NCI-H187 (cell line): ENCODE results near the gene GZMM.

Experiments
- DNase-seq, 2 experiments: peaks; one replicate each; lab custom pipeline; 2025; lab: John Stamatoyannopoulos, UW

Gene GZMM

DNA sequence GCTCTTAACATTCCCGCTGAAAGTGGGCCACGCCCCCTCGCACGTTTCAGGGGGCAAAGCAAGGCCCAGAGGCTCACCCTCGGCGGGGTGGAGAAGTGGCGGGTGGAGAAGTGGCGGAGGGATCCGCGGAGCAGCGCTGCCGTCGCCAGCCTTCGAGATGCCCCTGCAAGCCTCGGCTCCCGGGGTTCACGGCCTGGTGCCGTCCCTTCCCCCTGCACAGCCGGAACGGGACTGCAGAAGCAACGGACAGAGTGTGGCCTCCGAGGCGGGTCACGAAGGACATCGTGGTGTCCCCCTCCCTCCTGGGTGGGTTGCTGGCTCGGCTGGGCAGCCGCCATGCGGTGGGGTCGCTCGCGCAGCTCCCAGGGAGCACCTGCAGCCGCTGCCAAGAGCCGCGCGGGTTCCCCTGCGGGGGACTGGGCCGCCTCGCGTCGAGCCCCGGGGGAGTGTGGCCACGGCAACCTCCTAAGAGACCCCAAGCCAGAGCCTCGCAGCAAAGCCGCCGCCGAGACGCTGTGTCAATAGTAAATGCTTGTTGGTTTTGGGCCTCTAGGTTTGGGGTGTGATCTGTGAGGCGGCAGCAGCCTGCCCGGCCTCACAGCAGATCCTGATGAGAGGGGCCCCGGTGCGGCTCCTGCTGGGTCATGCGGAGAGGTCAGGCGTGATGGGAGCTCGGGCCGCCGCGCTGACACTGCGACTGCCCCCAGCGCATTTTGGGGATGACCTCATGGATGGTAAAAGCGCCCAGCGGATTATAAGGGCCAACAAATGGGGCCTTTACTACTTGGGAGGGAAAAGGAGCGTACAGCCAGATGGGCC is 31.1 kb upstream of the GZMM start:
- peak; percentile 74 to 86 for DNase-seq

DNA sequence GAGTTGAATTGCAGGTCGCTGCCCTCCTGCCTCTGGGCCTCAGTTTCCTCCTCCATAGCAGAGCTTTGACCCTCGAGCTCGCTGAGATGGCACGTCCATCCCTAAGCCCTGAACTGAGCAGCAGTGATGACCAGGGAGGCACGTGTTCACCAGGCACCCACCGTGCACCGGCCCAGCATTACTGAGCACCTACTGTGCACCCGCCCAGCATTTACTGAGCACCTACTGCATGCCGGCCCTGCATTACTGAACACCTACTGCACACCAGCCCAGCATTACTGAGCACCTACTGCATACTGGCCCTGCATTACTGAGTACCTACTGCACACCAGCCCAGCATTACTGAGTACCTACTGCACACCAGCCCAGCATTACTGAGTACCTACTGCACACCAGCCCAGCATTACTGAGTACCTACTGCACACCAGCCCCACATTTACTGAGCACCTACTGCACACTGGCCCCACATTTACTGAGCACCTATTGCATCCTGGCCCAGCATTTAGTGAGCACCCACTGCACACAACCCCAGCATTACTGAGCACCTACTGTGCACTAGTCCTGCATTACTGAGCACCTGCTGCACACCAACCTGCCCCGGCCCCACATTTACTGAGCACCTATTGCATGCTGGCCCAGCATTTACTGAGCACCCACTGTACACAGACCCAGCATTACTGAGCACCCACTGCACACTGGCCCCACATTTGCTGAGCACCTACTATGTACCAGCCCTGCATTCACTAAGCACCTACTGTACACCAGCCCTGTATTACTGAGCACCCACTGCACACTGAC is 30.3 kb upstream of the GZMM start:
- DNase-seq, result no peak

DNA sequence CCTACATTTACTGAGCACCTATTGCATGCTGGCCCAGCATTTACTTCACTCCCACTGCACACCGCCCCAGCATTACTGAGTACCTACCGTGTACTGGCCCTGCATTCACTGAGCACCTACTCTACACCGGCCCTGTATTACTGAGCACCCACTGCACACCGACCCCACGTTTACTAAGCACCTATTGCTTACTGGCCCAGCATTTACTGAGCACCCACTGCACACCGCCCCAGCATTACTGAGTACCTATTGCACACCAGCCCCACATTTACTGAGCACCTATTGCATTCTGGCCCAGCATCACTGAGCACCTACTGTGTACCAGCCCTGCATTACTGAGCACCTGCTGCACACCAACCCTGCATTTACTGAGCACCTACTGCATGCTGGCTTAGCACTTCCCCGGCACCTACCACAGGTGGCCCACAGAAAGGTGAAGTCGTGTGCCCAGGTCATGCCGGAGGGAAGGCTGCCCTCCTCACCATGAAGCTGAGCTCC is 29.6 kb upstream of the GZMM start:
- DNase-seq, result no peak

DNA sequence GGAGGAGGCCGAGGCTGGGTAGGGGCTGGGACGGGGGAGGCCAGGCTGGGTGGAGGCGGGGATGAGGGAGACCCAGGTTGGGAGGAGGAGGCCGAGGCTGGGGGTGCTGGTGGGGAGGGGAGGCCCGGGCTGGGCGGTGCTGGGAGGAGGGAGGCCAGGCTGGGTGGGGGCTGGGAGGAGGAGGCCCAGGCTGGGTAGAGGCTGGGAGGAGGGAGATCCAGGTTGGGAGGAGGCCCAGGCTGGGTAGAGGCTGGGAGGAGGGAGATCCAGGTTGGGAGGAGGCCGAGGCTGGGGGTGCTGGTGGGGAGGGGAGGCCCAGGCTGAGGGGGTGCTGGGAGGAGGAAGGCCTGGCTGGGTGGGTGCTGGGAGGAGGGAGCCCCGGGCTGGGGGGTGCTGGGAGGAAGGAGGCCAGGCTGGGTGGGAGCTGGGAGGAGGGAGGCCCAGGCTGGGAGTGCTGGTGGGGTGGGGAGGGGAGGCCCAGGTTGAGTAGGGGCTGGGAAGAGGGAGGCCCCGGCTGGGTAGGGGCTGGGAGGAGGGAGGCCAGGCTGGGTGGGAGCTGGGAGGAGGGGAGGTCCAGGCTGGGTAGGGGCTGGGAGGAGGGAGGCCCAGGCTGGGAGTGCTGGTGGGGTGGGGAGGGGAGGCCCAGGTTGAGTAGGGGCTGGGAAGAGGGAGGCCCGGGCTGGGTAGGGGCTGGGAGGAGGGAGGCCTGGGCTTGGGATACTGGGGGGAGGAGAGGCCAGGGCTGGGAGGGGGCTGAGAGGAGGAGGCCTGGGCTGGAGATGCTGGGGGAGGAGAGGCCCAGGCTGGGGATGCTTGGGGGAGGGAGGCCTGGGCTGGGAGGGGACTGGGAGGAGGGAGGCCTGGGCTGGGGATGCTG is 25.9 kb upstream of the GZMM start:
- DNase-seq, result no peak

DNA sequence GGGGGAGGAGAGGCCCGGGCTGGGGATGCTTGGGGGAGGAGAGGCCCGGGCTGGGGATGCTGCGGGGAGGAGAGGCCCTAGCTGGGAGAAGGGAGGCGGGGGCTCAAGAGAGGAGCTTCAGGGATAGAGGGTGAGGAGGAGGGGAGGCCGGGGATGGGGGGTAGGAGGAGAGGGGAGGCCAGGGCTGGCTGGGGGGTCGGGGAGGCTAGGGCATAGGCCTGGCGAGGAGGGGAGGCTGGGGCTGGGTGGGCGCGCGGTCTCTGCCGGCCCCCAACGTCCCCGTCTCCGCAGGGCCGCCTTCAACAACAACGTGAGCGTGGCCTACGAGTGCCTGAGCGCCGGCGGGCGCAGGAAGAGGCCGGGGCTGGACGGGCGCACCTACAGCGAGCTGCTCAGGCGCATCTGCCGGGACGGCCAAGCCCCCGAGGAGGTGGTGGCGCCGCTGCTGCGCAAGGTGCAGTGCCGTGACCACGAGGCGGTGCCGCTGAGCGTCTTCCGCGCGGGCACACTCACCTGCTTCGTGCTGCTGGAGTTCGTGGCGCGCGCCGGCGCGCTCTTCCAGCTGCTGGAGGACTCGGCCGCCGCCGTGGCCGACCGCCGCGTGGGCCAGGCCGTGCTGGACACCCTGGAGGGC is 25.1 kb upstream of the GZMM start:
- DNase-seq, result no peak

DNA sequence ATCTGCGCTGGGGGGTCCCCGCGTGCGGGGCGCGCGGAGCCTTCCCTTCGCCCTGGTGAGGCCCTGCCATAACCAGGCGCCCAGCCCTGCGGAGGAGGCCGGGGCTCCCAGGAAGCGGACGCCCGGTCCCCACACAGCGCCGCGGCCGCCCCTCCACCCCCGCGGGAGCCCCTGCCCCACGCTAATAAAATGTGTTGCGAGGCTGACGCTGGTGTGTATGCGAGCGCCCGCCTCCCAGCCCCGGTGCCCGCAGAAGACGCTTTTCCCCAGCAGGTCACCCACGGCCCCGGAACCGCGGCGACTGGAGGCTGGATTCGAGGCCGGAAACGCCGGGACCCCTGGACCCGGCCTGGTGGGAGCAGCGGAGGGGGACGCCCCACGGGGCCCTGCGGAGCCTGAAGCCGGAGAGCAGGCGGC is 24.4 kb upstream of the GZMM start:
- DNase-seq, result no peak

DNA sequence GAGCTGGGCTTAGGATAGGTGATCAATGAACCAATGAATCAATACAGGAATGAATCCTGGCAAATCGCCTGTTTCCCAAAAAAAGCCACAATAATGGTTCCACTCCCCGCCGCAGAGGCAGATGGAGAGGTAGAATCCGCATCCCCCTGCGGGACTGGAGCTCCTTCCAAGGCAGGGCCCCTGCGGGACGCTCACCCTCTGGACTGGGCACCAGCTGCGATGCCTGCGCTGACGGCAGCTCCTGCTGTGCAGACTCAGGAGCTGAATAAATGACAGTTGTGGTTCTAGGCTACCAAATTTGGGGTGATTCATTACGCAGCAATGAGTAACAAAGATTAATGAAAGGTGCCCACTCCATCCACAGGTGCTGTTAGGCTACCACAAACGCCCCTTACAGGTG is 21.1 kb upstream of the GZMM start:
- DNase-seq, result no peak

DNA sequence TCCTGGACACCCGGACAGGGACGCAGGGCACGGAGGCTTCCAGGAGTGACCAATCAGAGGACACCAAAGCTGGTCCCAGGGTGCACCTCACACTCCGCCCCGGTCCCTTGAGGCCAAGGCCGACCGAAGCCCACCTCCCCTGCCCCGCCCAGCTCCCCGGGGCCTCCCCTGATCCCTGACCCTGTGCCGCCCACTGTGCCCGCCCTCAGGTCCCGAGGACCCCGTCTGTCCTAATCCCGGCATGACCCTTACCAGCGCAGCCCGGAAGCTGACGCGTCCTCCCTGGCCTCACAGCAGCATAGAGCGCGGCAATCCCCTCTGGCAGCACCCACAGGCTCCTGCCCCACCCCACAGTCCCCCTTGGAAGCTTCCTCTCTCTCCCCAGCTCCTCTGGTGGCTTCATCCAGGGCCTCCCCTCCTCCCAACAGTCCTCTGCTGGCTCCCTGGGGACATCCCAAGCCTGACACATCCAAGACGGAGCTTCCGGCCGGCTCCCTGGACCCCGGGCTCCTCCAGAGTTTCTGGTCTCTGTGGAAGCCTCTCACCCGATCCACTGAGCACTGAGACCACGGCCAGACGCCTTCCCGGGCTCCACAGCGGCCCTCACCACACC is 19.7 kb upstream of the GZMM start:
- DNase-seq, result no peak

DNA sequence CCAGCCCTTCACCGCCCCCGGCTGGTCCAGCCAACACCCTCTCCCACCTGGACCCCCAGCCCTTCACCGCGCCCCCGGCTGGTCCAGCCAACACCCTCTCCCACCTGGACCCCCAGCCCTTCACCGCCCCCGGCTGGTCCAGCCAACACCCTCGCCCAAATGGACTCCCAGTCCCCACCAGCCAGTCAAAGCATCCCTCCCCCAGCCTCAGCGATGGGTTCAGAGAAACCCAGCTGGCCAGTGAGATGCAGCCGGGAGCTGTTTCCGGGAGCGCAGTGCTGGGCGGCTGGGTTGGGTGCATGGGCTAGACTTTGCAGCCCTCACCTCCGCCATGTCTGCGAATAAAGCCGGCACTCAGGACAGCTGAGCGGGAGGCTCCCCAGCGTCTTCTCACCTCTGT is 18.8 kb upstream of the GZMM start:
- no peak for DNase-seq

DNA sequence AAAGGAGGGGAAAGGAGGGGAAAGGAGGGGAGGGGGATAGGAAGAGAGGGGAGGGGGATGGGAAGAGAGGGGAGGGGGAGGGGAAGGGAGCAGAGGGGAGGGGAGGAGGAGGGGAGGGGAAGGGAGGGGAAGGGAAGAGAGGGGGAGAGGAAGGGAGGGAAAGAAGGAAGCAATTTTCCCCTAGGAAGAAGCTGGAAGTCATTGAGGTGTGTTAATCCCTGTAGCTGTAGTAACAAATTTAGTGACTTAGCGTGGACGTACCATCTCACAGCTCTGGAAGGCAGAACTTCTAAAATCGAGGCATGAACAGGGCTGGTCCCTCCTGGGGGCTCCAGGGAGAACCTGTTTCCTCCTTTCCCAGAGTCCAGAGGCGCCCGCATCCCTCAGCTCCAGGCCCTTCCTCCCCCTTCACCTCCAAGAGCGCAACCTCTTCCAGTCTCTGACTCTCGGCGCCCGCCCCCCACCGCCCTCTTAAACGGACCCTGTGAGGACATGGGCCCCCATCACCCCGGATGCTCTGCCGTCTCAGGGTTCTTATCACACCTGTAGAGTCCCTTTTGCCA is 17.9 kb upstream of the GZMM start:
- no peak for DNase-seq

DNA sequence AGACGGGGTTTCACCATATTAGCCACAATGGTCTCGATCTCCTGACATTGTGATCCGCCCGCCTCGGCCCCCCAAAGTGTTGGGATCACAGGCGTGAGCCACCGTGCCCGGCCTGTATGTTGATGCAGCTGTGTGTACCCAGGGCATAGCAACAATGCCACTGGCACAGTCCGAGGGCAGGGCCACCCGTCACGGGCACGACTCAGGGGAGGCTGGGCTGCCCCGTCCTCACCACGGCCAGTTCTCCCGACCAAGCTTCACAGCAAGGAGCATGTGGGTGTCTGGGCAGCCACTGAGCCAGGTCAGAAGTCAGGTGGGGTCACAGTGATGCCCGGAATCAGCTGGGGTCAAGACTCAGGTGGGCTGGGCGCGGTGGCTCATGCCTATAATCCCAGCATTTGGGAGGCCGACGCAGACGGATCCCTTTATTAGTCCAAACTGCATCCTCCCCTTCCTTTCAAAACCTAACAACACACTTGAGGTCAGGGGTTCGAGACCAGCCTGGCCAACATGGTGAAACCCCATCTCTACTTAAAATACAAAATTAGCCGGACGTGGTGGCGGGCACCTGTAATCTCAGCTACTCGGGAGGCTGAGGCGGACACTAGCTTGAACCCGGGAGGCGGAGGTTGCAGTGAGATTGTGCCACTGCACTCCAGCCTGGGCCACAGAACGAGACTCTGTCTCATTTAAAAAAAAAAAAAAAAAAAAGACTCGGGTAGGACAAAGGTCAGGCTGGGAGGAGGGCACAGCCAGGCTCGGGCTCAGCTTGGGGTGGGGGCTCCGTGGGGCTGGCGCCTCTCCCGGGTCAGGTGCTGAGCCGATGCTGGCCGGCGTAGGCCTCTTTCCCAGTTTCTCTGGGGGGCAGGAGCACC is 13.5 kb upstream of the GZMM start:
- DNase-seq, result no peak

DNA sequence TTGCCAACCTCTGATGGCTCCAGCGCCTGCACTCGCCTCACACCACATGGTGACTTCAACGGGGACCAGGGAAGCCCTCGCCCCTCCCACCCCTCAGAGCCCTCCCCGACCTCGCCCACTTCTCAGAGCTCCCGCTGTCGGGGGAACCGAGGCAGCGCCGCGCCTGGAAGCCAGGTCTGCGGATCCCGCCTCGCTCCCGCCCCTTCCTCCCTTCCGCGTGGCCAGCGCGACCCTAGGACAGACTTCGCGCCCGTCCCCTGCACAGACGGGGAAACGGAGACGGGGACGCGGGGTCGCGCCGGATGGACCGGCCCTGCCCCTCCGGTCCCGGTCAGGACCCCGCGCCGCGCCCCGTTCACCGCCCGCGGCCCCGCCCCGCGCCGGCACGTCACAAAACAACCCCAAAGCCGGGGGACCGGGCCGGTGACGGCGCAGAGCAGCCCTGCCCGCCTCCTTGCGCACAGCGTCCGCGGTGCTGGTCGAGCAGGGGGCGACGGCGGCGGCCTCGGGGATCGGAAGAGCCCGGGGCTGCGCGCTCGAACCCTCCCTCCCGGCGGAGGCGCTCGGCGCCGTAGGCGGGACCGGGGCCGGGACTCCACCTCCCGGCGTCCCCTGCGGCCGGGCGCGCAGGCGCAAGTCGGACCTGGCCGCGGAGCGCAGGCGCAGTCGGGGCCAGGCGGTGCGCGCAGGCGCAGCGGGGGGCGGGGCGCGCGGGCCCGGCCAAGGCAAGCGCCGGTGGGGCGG is 12.7 kb upstream of the GZMM start:
- DNase-seq, result peak; percentile 69 to 91

DNA sequence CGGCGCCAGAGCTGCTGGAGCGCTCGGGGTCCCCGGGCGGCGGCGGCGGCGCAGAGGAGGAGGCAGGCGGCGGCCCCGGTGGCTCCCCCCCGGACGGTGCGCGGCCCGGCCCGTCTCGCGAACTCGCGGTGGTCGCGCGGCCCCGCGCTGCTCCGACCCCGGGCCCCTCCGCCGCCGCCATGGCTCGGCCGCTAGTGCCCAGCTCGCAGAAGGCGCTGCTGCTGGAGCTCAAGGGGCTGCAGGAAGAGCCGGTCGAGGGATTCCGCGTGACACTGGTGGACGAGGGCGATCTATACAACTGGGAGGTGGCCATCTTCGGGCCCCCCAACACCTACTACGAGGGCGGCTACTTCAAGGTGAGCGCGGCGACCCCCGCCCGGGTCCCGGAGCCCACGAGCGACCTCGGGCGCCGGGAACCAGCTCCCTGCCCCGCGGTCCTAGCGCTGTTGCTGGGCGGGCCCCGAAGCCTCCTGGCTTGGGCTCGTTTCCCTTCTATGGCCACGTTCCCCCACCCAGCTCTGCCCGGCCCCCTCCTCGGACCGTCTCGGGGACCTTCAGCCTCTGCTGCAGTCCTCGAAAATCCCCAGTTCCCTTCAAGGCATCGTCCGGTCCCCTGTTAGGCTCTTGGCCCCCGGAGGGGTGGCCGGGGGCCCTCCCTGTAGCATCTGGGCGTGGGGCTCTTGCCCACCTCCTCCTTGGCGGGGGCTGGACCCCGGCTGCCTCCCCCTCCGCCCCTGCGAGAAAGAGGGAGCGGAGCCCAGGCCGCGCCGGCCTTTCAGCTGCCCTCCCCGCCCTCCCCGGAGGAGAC is 11.9 kb upstream of the GZMM start, which contains the start of gene CDC34:
CDC34 (plus strand) TSS at position 8 of the 808 bp plus-strand sequence; CDS start at position 180, 172 bp downstream.
- no peak for DNase-seq

DNA sequence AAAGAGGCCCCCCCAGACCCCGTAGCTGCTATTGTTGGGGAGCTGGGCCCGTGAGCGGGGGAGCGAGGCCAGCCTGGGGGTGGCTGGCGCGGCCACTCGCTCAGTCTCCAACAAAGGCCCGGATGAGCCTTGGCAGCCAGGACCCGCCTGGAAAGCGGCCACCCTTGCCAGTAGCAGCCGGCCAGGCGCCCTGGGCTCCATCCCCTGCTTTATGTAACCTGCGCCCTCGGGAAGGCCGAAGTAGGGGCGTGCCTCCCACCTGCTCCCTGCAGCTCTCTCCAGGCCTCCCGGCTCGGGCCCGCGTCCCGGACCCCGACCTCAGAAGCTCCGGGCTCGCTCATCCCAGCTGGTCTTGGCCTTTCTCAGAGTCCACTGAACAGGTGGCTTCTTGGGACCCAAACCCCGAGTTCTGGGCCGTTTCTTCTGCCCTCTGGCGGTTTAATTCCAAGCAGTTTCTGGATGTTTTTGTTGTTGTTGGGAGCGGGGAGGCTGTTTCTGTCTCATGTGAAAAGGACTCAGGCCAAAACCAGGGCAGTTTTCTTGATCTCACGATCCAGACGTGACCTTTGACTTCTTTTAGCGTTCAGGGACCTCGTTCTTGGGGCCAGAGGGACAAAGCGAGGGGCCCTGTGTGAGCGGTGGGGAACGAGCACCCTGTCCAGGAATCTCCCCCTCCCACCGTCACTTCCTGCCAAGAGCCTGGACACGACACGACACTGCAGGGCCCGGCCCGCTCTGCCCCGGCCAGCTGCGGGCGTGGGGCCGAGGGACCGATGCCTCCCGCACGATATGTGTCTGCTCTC is 11.1 kb upstream of the GZMM start:
- DNase-seq, result no peak

DNA sequence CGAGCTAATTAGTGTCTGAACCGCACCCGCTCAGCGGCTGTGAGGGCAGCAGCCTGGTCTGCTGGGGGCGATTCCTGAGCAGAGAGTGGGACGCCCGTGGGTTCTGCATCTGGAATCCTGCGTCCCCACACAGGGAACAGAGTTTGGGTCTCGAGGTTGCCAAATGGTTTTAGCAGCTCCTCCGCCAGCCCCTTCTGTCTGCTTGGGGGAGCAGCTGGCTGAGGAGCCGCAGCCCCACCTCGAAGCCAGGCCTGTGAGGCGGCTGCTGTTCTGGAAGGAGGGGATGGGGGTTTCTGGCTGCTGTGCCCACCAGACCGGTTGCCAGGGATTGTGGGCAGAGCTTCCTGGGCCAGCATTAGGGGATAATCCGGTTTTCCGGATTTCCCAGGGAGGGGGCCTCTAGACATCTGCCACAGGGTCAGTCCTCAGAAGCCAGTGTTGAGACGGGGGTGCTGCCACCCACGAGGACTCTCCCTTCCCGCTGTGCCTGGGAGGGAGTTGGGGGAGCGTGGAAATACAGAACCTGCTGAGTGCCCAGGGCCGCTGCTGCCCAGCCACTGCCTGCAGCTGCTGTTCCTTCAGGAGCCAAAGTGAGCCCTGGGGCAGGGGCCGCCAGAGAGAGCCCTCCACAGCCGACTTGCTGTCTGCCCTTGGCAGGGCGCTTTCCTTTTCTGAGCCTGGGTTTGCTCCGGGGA is 10.3 kb upstream of the GZMM start:
- DNase-seq, result no peak

DNA sequence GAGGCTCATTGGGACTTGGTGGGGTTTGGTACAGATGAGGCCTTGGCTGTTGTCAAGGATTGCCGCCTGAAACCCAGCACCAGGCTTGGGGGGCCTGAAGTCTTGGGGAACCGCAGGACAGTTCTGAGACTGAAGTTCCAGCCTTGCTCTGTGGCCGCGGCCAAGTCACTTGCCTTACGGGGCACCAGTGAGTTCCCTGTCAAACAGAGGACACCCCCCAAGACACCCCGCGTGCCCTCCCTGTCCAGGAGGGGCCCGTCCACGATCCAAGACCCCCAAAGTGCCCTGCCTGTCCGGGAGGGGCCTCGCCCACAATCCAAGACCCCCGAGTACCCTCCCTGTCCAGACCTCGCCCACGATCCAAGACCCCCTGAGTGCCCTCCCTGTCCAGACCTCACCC is 9.8 kb upstream of the GZMM start:
- no peak for DNase-seq
